Measurements from ENCODE around the gene TMEM176B.

Gene TMEM176B

GRCh38 chr7:150799741-150800580 is at the start of gene TMEM176B:
Gene TMEM176B, minus strand, starts transcription at chr7:150800364. Its CDS starts 3,795 bp downstream, at chr7:150796569.
- DNase-seq (ENCODE audit: low read depth in 4 of 4, low spot score in 1 of 4), result no peak

- no peak for DNase-seq (ENCODE audit: low read depth in 4 of 4, low spot score in 1 of 4)
Measured at GRCh38 chr7:150849204-150849775, 49.1 kb upstream of the TMEM176B start.

GRCh38 chr7:150848561-150849115 is 48.5 kb upstream of the TMEM176B start:
- DNase-seq (ENCODE audit: low read depth in 4 of 4, low spot score in 1 of 4), result no peak

GRCh38 chr7:150848111-150848510 is 47.9 kb upstream of the TMEM176B start:
- no peak for DNase-seq (ENCODE audit: low read depth in 4 of 4, low spot score in 1 of 4)

GRCh38 chr7:150847536-150847935 is 47.4 kb upstream of the TMEM176B start:
- DNase-seq (ENCODE audit: low read depth in 4 of 4, low spot score in 1 of 4), result no peak

GRCh38 chr7:150846291-150847115 is 46.3 kb upstream of the TMEM176B start:
- DNase-seq (ENCODE audit: low read depth in 4 of 4, low spot score in 1 of 4), result no peak

- DNase-seq (ENCODE audit: low read depth in 4 of 4, low spot score in 1 of 4), result no peak
Measured at GRCh38 chr7:150845421-150845861, 45.3 kb upstream of the TMEM176B start.

- no peak for DNase-seq (ENCODE audit: low read depth in 4 of 4, low spot score in 1 of 4)
Measured at GRCh38 chr7:150842716-150843115, 42.6 kb upstream of the TMEM176B start.

GRCh38 chr7:150842018-150842417 is 41.9 kb upstream of the TMEM176B start:
- no peak for DNase-seq (ENCODE audit: low read depth in 4 of 4, low spot score in 1 of 4)

GRCh38 chr7:150838965-150839650 is 38.9 kb upstream of the TMEM176B start:
- DNase-seq (ENCODE audit: low read depth in 4 of 4, low spot score in 1 of 4), result no peak

- DNase-seq (ENCODE audit: low read depth in 4 of 4, low spot score in 1 of 4), result no peak
Measured at GRCh38 chr7:150835702-150836280, 35.6 kb upstream of the TMEM176B start.

GRCh38 chr7:150835019-150835418 is 34.9 kb upstream of the TMEM176B start:
- no peak for DNase-seq (ENCODE audit: low read depth in 4 of 4, low spot score in 1 of 4)

- no peak for DNase-seq (ENCODE audit: low read depth in 4 of 4, low spot score in 1 of 4)
Measured at GRCh38 chr7:150831851-150832250, 31.7 kb upstream of the TMEM176B start.

GRCh38 chr7:150830937-150831336 is 30.8 kb upstream of the TMEM176B start:
- DNase-seq (ENCODE audit: low read depth in 4 of 4, low spot score in 1 of 4), result no peak

GRCh38 chr7:150829426-150829825 is 29.3 kb upstream of the TMEM176B start:
- no peak for DNase-seq (ENCODE audit: low read depth in 4 of 4, low spot score in 1 of 4)

GRCh38 chr7:150828384-150828783 is 28.2 kb upstream of the TMEM176B start:
- no peak for DNase-seq (ENCODE audit: low read depth in 4 of 4, low spot score in 1 of 4)

GRCh38 chr7:150826061-150826849 is 26.1 kb upstream of the TMEM176B start:
- no peak for DNase-seq (ENCODE audit: low read depth in 4 of 4, low spot score in 1 of 4)

GRCh38 chr7:150824379-150825177 is 24.4 kb upstream of the TMEM176B start:
- DNase-seq (ENCODE audit: low read depth in 4 of 4, low spot score in 1 of 4), result no peak

All from stimulated activated CD4-positive, alpha-beta T cell treated with anti-CD3 and anti-CD28 coated beads, Interleukin-1b, Interleukin-23, amount 100 ng/mL, for 24 hours (primary cell).